ENCODE measurements around the gene KATNB1. TPM values are rescaled to one million over a fixed set of nuclear protein-coding genes. Genes with fewer than 3 reads are reported as not detected.

Gene KATNB1
- polyA plus RNA-seq, 3 donors = 25.4 to 26.5 (median 25.6) TPM

DNA sequence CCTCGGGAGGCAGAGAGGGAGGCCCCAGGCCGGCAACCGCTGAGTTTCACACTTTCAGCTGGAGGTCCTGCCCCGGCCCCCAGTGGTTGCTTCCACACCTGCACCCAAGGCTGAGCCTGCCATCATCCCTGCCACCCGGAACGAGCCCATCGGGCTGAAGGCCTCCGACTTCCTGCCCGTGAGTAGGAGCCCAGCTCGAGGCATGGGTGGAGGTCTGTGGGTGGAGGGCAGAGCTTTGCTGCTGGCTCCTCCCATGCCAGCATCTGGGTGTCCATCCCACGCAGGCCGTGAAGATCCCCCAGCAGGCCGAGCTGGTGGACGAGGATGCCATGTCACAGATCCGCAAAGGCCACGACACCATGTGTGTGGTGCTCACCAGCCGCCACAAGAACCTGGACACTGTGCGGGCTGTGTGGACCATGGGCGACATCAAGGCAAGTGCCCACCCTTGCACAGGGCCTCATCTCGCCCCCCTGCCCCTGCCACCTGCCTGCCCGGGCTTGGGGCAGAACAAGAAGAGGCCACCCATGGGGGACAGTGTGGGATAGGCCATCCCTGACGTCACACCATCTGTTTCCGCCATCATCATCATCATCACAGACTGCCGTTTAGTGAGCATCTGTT, 19.6 kb downstream of the KATNB1 start:
- DNase-seq = no peak

DNA sequence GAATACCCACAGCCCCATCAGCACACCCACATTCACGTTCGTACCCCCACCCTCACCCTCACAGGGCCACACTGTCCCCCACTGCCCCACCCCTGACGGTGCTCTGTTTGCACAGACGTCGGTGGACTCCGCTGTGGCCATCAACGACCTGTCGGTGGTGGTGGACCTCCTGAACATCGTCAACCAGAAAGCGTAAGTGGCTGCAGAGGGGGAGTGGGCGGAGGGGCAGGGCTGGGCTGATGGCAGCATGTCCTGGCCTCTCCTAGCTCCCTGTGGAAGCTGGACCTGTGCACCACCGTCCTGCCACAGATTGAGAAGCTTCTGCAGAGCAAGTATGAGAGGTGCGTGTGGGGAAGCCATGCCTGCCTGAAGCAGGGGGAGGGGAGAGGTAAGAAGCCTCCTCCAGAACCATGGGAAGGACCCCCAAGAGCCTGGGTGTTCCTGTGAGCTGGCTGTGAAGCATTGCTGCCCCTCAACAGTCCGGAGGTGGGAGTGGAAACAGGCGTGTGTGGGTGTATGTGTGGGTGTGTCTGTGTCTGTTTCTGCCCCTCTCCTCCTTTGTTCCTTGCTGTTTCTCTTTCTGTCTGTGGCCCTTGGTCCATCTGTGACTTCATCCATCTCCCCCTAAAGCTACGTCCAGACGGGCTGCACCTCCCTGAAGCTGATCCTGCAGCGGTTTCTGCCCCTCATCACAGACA, 20.3 kb downstream of the KATNB1 start:
- DNase-seq = no peak

DNA sequence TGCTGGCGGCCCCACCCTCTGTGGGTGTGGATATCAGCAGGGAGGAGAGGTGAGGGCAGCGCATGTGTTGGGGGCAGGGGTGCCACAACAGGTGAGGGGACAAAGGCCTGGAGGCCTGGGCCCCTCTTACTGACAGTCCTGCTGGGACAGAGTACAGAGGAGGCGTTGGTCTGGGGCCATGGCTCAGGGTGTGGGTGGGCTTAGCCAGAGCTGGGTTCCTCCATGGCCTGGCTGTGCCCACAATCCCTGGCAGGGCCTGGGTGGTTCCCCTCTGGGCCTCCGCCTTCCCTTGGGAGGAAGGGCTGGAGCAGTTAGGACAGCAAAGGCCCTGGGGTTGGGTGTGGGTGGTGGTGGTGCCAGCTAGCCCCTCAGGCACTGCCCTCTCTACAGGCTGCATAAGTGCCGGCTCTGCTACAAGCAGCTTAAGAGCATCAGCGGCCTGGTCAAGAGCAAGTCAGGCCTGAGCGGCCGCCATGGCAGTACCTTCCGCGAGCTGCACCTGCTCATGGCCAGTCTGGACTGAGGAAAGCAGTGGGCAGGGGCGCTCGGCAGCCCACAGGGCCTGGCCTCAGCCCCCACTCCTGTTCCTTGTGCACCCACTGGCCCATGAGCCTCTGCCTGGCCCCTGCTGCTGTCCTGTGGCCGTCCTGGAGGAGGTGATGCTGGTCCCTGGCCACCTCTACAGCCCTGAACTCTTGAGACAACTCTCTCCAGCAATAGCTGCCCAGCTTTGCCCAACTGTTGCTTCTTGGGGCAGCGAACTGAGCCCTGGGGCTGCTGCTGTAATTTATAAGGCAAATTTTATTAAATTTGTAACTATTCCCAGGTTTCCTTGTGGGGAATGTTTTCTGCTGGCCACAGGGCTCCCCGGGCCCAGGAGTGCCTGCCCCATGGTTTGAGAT, 21.1 kb downstream of the KATNB1 start:
- no peak for DNase-seq

DNA sequence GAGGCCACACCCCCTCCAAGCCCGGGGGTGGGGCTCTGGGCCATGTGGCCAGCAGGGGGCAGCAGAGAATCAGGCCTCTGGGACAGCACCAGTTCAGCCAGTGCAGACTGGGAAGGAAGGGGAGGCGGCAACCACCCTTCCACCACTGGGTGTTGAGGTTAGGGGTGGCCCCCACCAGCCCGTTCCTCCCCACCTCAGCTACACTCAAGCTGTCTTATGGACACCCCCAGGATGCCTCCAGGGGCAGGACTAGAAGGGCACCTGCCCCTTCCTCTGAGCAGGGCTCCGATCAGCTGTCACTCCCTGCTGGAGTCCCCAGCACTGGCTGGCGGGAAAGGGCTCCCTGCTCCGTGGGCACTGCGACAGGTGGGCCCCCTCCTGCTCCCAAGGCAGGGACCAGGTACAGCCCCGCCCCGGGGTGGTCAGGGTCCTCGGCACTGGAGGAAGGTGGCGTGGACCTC, 21.8 kb downstream of the KATNB1 start:
- peak; percentile 46 for DNase-seq

DNA sequence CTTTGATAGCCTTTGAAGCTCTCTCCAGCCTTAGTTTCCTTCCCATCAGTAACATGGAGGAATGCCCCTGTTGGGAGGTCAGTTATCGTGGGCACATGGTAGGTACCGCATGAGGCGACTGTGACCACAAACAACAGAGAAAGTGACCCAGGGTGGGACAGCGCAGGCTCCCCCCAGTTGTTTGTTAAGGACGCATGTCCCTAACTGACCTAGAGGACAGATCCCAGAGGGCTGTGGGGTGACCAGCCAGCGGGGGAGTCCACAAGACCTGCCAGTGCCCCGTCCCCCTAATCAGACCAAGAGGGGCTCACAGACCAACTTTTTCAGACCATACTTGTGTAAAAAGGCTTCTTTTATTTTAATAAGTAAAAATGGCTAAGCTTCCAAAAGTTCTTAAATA, 22.3 kb downstream of the KATNB1 start:
- no peak for DNase-seq

DNA sequence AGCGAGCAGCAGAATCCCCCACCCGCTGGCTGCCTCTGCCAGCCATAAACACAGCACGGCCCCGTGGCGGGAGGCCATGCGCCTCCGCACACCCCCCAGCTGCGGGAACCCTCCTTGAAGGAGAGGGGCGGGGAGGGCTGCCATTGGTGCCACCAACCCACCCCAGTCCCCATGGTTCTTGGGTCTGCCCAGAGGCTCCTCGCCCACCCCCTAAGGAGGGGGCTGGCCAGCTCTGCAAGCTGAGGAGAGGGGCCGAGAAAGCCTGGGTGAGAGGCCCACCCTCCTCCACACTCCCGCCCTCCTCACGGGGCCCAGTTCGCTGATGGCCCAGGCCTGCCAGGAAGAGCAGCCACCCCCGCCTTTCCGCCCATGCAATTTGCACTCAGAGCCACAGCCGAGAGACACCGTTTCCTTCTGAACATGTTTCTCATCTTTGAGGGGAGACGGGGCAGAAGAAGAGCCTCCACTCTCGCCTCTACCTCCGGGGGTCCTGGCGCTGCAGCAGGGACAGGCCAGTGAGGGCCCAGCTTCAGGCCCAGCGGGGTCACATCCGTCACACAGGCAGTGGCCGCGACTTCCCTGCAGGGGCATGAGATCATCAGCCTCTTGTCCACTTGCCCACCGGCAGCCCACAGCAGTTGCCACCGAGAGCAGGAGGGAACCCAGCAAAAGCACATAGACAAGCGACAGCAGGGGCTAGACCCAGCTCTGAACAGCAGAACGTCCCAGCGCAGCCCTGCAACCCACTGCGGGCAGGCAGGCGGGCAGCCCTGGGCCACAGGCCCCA, 23.0 kb downstream of the KATNB1 start:
- no peak for DNase-seq

DNA sequence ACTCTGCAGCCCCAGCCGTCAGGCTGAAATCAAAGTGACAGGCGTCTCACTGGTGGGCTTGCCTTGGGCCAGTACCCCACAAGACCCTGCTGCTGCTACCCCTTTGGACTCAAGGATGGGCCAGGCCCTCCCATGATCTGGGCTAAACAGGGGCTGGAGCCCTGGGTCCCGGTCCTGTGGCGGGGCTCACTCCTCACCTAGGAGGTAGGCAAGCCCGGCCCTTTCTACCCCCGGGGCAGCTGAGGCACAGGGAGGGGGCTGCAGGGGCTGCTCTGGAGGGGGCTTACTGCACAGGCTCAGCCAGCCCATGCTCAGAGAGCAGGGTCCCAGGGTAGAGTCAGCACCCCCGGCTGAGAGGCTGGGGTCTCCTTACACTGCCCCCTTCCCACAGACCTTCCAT, 23.6 kb downstream of the KATNB1 start:
- no peak for DNase-seq

DNA sequence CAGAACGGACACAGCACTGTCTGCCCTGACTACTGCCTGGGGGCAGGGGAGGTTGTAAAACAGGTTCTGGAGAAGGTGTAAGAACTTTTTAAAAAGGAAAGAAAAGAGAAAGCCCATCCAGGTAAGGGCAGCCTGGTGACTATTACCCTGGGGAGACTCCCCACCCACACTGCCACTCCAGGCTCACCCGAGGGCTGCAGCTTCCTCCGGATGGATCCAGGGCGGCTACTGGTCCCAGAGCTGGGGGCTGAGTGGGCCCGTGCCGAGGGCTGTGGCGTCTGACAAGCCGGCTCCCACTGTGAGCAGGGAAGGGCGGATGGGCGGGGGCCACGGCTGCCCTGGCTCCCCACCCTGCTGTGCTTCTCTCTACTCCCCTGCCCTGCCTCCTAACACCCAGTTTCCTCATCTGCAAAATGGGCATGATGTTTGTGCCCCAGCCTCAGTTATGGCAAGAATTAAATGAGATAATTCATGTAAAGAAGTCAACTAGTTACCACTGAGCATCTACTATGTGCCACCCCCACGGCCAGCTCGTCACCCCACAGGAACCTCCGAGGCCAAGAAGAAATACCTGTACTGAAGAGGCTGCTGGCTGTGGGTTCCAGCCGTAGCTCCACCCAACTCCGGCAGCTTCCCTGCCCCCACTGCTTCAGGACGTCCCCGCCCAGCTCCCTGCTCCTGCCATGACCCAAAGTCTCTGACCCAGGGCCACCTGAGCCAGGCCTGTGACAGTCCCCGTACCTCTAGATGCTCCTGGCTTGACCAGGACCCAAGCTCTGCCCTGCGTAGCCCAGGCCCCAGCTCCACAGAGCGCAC, 24.2 kb downstream of the KATNB1 start:
- no peak for DNase-seq

DNA sequence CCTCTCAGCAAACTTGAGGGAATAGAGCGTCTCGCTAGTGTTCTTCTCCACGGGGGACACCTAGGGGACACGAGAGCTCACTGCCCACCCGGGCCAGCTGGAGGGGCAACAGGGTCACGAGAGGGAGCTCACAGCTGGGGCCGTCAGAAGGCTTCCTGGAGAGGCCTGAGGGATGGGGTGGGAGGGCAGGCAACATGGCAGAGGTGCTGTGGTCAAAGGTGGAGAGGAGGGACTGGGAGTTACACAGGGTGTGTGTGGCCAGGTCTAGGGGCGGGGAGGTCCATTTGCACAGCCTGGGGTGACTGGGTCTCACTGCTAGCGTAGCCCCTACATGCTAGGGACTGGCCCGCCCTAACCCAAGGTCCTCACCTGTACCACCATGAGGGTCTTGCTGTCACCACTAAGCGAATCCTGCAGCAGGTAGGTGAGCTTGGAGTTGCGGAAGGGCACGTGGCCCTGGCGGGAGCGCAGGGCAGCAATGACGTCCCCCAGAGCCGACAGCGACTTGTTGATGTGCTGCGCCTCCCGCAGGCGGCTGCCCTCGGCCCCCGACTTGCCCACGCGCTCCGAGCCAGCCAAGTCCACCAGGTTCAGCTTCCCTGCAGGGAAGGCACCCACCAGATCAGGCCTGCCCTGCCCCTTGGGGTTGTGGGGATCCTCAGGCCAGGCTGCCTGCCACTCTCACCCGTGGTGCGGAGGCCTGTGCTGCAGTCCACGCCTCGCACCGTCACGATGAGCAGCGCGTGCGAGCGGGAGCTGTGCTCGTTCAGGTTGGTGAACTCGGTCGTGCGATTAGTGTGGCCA, 25.0 kb downstream of the KATNB1 start:
- DNase-seq = no peak

DNA sequence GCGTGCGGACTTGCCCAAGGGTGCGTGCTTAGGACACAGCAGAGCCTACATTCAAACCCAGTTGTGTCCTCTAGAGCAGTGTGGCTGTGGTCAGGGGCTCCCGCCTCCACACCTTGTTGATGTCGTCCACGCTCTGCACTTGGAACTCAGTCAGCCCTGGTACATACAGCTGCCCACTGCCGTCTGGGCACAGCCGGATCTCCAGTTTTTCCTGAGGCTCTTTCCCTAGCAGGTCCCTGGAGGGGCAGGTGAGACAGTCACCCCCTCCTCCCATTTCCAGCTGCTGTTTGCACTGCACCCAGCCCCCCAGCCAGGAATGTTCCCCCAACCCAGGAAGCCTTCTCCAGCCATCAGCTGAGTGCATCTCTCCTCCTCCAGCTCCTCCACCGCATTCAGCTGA, 25.7 kb downstream of the KATNB1 start:
- no peak for DNase-seq

DNA sequence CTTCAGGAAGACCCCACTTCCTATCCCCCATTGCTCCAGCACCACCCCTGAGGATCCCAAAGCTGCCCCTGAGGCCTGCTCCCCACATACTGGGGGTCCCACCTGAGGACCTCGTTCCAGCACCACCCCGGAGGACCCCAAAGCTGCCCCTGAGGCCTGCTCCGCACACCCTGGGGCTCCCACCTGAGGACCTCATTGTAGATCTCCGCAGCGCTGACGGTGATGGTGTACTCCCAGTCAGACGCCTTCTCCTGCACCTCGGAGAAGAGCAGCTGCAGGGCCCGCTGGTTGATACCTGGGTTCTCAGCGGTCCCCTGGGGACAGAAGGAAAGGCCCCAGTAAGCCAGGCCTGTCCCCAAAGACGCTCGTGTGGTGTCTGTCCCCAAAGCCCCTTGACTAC, 26.4 kb downstream of the KATNB1 start:
- DNase-seq = no peak

DNA sequence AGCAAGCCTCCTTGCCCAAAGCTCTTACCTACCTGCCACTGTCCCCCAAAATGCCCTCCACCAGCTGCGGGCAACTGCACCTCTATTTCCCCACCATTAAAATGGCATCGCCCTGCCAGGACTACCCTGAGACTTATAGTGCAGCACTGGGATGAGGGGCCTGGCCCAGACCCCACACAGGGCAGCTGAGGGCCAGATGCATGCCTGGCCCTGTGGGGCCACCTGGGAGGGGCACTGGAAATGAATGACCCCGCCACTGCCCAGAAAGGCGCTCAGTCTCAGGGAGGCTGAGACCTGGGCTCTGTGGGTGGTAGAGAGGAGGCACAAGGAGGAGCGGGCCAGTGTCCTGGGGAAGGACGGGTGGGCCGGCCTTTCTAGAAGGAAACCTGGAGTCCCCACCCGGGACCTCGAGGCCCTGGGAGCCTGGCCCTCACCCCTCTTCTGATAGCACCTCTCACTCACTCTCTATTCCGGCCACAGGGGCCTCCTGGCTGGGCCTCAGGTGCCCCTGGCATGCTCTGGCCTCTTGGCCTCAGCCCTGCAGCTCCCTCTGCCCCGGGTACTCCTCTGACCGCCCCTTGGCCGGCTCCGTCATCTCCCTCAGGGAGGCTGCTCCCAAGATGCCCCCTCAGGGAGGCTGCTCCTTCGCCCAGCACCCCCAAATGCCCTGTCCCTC, 26.9 kb downstream of the KATNB1 start:
- DNase-seq = no peak

DNA sequence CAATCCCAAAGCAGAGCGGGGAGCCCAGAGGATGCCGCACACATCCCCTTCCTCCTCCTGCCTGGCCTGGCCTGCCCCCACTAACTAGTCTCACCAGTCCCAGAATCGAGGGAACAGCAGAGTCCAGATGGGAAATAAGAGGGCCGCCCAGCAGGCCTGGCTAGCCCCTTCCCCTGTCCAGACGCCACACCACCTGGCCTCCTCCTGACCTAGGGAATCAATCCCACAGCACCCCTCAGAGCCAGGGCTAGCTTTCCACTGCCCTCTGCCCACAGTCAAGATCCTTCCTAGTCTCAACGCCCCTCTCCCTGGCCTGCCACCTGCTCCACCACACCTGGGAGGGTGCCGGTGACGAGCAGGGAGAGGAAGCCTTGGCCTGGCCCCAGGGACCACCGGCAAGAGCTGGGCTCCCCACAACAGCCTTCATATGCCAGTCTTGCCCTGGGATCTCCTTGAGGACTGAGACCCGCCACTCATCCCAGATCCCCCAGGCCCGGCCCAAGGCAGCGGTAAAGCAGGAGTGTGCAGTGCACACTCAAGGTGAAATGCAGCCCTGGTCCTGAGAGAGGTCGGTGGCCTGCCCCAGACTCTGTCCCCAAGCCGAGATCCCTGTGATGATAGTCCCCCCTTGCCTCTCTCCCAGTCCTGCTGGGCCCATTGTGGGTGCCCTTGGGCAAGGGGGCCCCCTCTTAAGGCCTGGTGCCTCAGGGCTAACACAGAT, 27.9 kb downstream of the KATNB1 start:
- no peak for DNase-seq

DNA sequence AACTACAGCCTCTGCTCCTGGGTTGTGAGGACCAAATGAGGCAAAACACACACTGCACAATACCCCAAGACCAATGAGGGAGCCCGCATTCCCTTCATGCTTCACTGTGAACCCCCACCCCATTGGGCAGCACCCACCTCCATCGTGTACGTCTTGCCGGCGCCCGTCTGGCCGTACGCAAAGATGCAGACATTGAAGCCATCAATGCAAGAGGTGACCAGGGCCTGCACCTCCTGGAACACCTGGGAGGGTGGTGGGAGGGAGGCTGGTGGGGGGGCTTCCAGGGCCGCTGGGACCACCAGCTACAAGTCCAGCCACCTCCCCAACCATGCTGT, 28.4 kb downstream of the KATNB1 start:
- no peak for DNase-seq

DNA sequence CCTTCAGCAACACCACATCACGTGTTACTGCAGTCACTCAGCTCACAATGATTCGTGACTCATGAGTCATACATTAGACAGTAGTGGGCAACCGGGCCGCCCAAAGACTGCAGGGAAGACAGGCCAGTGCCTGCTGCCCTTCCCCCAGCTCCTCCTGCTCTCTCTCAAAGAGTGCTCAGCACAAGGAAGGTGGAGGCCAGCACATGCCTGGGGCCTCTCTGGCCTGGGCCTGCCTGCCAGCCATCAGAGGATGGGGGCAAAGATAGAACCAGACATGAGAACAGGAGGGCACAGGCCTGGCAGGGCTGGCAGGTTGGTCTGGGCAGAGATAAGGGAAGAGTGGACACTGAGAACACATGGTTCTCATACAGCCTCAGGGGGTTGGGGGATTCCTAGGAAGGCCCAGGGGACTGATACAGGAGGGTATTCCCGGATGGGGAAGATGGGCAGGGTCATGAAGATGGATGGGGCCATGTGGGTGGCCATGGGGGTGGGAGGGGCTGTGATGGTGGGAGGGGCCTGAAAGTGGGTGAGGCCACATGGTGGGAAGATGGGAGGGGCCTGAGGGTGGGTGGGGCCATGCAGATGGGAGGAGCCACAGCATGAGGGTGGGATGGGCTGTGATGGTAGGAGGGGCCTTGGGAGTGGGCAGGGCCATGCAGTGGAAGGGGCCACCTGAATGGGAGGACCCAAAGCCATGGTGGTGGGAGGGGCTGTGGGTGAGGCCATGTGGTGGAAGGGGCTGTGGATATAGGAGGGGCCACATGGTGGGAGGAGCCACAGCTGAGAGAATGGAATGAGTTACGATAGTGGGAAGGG, 29.0 kb downstream of the KATNB1 start:
- DNase-seq = no peak

DNA sequence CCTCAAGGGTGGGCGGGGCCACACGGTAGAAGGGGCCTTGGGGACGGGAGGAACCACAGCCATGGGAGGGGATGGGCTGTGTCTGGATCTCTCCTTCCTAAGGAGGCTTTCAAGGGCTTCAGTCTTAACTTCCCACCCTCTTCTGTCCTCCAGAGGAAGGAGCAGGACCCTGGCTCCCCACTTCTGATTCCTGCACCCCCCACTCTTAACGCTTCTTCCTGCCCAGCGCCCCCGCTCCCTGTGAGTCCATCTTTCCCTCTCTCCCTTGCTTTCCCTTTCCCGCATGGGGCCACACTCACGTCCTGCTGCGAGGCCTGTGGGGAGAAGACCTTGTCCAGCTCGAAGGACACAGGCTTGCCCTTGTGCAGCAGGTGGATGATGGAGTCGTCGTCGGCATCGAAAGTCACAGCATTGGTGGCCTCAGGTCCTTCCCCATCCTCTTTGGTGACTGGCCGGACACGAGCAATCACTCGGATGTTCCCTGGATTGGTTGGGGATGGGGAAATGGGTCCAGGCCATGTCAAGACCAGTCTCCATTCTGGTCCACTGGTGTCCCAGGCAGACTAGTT, 29.7 kb downstream of the KATNB1 start:
- DNase-seq = no peak

DNA sequence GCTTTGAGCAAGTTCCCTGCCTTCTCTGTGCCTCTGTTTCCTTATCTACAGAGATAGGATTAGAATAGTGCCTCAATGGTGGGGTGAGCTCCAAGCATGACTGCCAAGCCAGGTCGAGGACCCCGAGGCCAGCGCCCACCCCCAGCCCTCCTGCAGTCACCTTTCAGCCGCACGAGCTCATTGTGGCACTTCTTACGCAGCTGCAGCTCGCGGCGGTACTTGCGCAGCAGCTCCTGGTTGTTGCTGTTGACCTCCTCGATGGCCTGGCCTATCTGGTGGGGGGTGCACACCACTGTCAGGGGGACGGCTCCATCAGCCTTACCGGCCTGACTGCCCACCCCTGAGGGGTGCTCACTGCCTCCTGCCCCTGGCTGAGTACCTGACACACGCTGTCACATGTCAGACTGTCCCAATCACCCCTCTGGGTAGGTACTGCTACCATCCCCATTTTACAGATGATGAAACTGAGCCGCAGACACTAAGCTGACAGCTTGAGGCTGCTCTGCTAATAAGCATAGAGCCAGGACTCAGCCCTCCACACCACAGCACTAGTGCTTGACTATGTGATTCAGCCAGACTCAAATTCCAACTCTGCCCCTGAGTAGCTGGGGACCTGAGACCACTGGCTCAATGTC, 31.3 kb downstream of the KATNB1 start:
- no peak for DNase-seq
